Cardiac fibroblast (primary cell): ENCODE results near the gene A4GALT.
"Not testable (repeated sequence)": the region's sequence is repeated elsewhere in the genome, so short reads cannot be mapped to it uniquely, and the experiment has no call there.

Source experiments
- DNase-seq, 2 donors: peaks; one replicate each; pipeline versions ENCODE4 v3.0.0 to v3.0.0-alpha.2; 2010; ENCODE audit warnings: low read depth in 2 of 2
- H3K4me3 ChIP-seq, 2 donors: replicated peaks in 1 of 2; 1 replicate in 1 of 2; 2 replicates in 1 of 2; pipeline ENCODE4 v1.5.1; 2011; ENCODE audit warnings: low read depth in 2 of 2, low read length in 2 of 2, mild to moderate bottlenecking in 2 of 2, moderate library complexity in 1 of 2
- CTCF ChIP-seq: IDR thresholded peaks from one replicate; pipeline ENCODE4 v1.5.1; 2011; ENCODE audit warnings: low read depth, mild to moderate bottlenecking, low read length, inconsistent platforms

Gene A4GALT

GRCh38 chr22:42682113-42682851 is 38.4 kb downstream of the A4GALT start:
- no peak for DNase-seq
- no peak overlapping the region for H3K4me3 ChIP-seq
- TF ChIP-seq CTCF = no peak

- DNase-seq = peak; percentile 93 to 99
- no peak for TF ChIP-seq CTCF
- H3K4me3 ChIP-seq = no peak overlapping the region
Measured at GRCh38 chr22:42680648-42681047, 40.0 kb downstream of the A4GALT start.

- TF ChIP-seq CTCF = no peak
- no peak for DNase-seq
- H3K4me3 ChIP-seq = no peak overlapping the region
Measured at GRCh38 chr22:42679691-42680090, 41.0 kb downstream of the A4GALT start.

GRCh38 chr22:42678894-42679293 is 41.8 kb downstream of the A4GALT start:
- DNase-seq = no peak
- no peak overlapping the region for H3K4me3 ChIP-seq
- no peak for TF ChIP-seq CTCF

GRCh38 chr22:42677936-42678335 is 42.7 kb downstream of the A4GALT start:
- DNase-seq, H3K4me3 ChIP-seq: not testable (repeated sequence)

GRCh38 chr22:42676059-42676607 is 44.5 kb downstream of the A4GALT start:
- peak; percentile 76 to 82 for DNase-seq
- H3K4me3 ChIP-seq = no peak overlapping the region
- no peak for TF ChIP-seq CTCF

GRCh38 chr22:42673898-42674401 is 46.7 kb downstream of the A4GALT start:
- H3K4me3 ChIP-seq = no peak overlapping the region
- peak; percentile 38 to 88 for DNase-seq
- TF ChIP-seq CTCF = no peak

GRCh38 chr22:42673071-42673470 is 47.6 kb downstream of the A4GALT start:
- DNase-seq, H3K4me3 ChIP-seq: not testable (repeated sequence)
